ENCODE data around the gene GRK4. TPM values are rescaled to one million over a fixed set of nuclear protein-coding genes. Genes with fewer than 3 reads are reported as not detected.
"Not testable (repeated sequence)": the region's sequence is repeated elsewhere in the genome, so short reads cannot be mapped to it uniquely, and the experiment has no call there.

The GRK4 gene
- total and polyA plus RNA-seq, 2 donors (not counting 1 experiment from before 2014, with no cell fraction given): 0.73 to 2.3 TPM

- H3K79me2 ChIP-seq (ENCODE audit: control insufficient read depth, insufficient read depth, low read length): peaks cover 49% of the 10 kb centered on the region
- not testable (repeated sequence) for H3K4me2 ChIP-seq (replicated peaks; ENCODE audit: low read depth, low read length, poor library complexity, severe bottlenecking); H3K4me3 ChIP-seq (ENCODE audit: control extremely low read depth in 1 of 5, extremely low read depth in 1 of 5, insufficient read depth in 1 of 5, low read depth in 2 of 5, low read length in 4 of 5); H3K4me3 Mint-ChIP-seq; H3K27me3 Mint-ChIP-seq; ATAC-seq (ENCODE audit: low read depth); H3K27me3 ChIP-seq (replicated peaks in 1 of 4; ENCODE audit: control extremely low read depth in 1 of 4, control insufficient read depth in 3 of 4, insufficient read depth in 4 of 4, low read length in 3 of 4); H3K9me3 ChIP-seq (ENCODE audit: control extremely low read depth in 1 of 3, control insufficient read depth in 2 of 3, insufficient read depth in 1 of 3, low read length in 2 of 3); H2AFZ ChIP-seq (ENCODE audit: insufficient read depth, low read depth, low read length, poor library complexity, severe bottlenecking); H3K27ac ChIP-seq (ENCODE audit: low read length in 2 of 2); DNase-seq; H3K27ac Mint-ChIP-seq; H3K9me3 Mint-ChIP-seq (ENCODE audit: insufficient read depth); H3K9ac ChIP-seq (ENCODE audit: low read length)
- intact Hi-C loops (cut with micrococcal nuclease): loop anchor here (5.0 kb wide), 4 partner anchors 108 to 1103 kb away; partner anchors contain the start of genes HAUS3, LETM1 and POLN
- ChIA-PET CTCF (interaction anchor here (1.2 kb wide), 1 partner anchor 25 kb away, joined by 3 read pairs; no protein-coding TSS in a partner anchor), POLR2A (interaction anchor here (0.7 kb wide), 3 partner anchors 98 to 272 kb away, joined by 4 to 6 read pairs (median 5); no protein-coding TSS in a partner anchor)
- H4K20me1 ChIP-seq (ENCODE audit: control insufficient read depth, insufficient read depth, low read length, poor library complexity, severe bottlenecking): peaks cover 60% of the 10 kb centered on the region
- H3K4me1 Mint-ChIP-seq: peaks cover 30% of the 10 kb centered on the region
- peaks cover 20 to 25% of the 10 kb centered on the region in 2 donors for H3K4me1 ChIP-seq (ENCODE audit: control insufficient read depth in 2 of 2, insufficient read depth in 2 of 2, low read length in 2 of 2)
- peaks cover 2 to 35% of the 10 kb centered on the region in 2 experiments for H3K36me3 ChIP-seq (replicated peaks in 1 of 2; ENCODE audit: control extremely low read depth in 1 of 2, control insufficient read depth in 1 of 2, extremely low read depth in 1 of 2, insufficient read depth in 2 of 2, low read length in 1 of 2)
- WGBS (ENCODE audit: insufficient coverage): no CpG with 5 or more reads among the region's 4 CpGs
These were observed 2.9 kb upstream of the GRK4 start for GRCh38 chr4:2960450-2960849.

- WGBS (ENCODE audit: insufficient coverage): 80% methylated on average over 8 of the region's 8 CpGs
- peak overlapping the region; percentile 96 for H3K4me3 Mint-ChIP-seq
- H3K36me3 ChIP-seq (replicated peaks in 1 of 2; ENCODE audit: control extremely low read depth in 1 of 2, control insufficient read depth in 1 of 2, extremely low read depth in 1 of 2, insufficient read depth in 2 of 2, low read length in 1 of 2): peaks cover 2 to 25% of the 10 kb centered on the region in 2 experiments
- H3K4me3 ChIP-seq (ENCODE audit: control extremely low read depth in 1 of 5, extremely low read depth in 1 of 5, insufficient read depth in 1 of 5, low read depth in 2 of 5, low read length in 4 of 5): peak overlapping the region in 2 of 5 experiments; percentile 1 to 86
- peak overlapping the region; percentile 96 for H3K4me2 ChIP-seq (replicated peaks; ENCODE audit: low read depth, low read length, poor library complexity, severe bottlenecking)
- no peaks in the 10 kb centered on the region for H3K9me3 Mint-ChIP-seq (ENCODE audit: insufficient read depth)
- DNase-seq: no peak
- H3K4me1 ChIP-seq (ENCODE audit: control insufficient read depth in 2 of 2, insufficient read depth in 2 of 2, low read length in 2 of 2): peaks cover 20 to 25% of the 10 kb centered on the region in 2 donors
- peak overlapping the region; percentile 96 for H3K27ac Mint-ChIP-seq
- no peaks in the 10 kb centered on the region for H3K27me3 ChIP-seq (replicated peaks in 1 of 4; ENCODE audit: control extremely low read depth in 1 of 4, control insufficient read depth in 3 of 4, insufficient read depth in 4 of 4, low read length in 3 of 4)
- peak overlapping the region; percentile 85 for H3K9ac ChIP-seq (ENCODE audit: low read length)
- H3K4me1 Mint-ChIP-seq: peaks cover 28% of the 10 kb centered on the region
- TF ChIP-seq CTCF (IDR thresholded peaks at IDR 0.05): no peak
- intact Hi-C loops (cut with micrococcal nuclease): loop anchor here (5.0 kb wide), 4 partner anchors 109 to 1104 kb away; partner anchors contain the start of genes HAUS3, LETM1 and POLN
- H3K9me3 ChIP-seq (ENCODE audit: control extremely low read depth in 1 of 3, control insufficient read depth in 2 of 3, insufficient read depth in 1 of 3, low read length in 2 of 3): no peaks in the 10 kb centered on the region
- H3K79me2 ChIP-seq (ENCODE audit: control insufficient read depth, insufficient read depth, low read length): peaks cover 47% of the 10 kb centered on the region
- no peaks in the 10 kb centered on the region for H3K27me3 Mint-ChIP-seq
- no peak overlapping the region for H2AFZ ChIP-seq (ENCODE audit: insufficient read depth, low read depth, low read length, poor library complexity, severe bottlenecking)
- CTCF ChIA-PET: interaction anchor here (0.5 to 1.2 kb wide), 3 partner anchors 9 to 197 kb away, joined by 3 to 4 read pairs (median 4); no protein-coding TSS in a partner anchor
- no peak for ATAC-seq (ENCODE audit: low read depth)
- peak overlapping the region in 1 of 2 donors; percentile 91 for H3K27ac ChIP-seq (ENCODE audit: low read length in 2 of 2)
- H4K20me1 ChIP-seq (ENCODE audit: control insufficient read depth, insufficient read depth, low read length, poor library complexity, severe bottlenecking): peaks cover 50% of the 10 kb centered on the region
- POLR2A ChIA-PET: interaction anchor here (1.2 kb wide), 1 partner anchor 163 kb away, joined by 3 read pairs; no protein-coding TSS in a partner anchor
These were observed 2.0 kb upstream of the GRK4 start for GRCh38 chr4:2961421-2961810.
